Stimulated activated naive B cell treated with anti-CD40 and anti-IgM and Interleukin-4, amounts not matched to agents 10 μg/mL and 1 μg/mL and 100 μg/mL, for 72 hours (primary cell): ENCODE measurements around the gene CIDEA.
"Not testable (repeated sequence)": the region's sequence is repeated elsewhere in the genome, so short reads cannot be mapped to it uniquely, and the experiment has no call there.

ENCODE experiments used
- ATAC-seq, 2 donors: fragments of 150-1000 bp; cut with Tn5 transposase; replicated peaks; 2 replicates each; pipeline ENCODE4 v1.10.0; 2021; ENCODE audit warnings: moderate library complexity in 1 of 2
- DNase-seq: peaks from one replicate; pipeline ENCODE4 v3.0.0; 2021
- H3K27ac Mint-ChIP-seq: one replicate; pipeline ENCODE4 v1.8.0; 2022; ENCODE audit warnings: mild to moderate bottlenecking, mixed read lengths
- H3K27me3 Mint-ChIP-seq, 2 donors: one replicate each; pipeline ENCODE4 v1.8.0; 2022; ENCODE audit warnings: mixed read lengths in 2 of 2
- H3K36me3 Mint-ChIP-seq, 2 donors: one replicate each; pipeline ENCODE4 v1.8.0; 2022; ENCODE audit warnings: mixed read lengths in 2 of 2, mild to moderate bottlenecking in 1 of 2
- H3K4me1 Mint-ChIP-seq, 2 donors: one replicate each; pipeline ENCODE4 v1.8.0; 2022; ENCODE audit warnings: mixed read lengths in 2 of 2, mild to moderate bottlenecking in 1 of 2
- H3K4me3 Mint-ChIP-seq, 2 donors: one replicate each; pipeline ENCODE4 v1.8.0; 2022; ENCODE audit warnings: mild to moderate bottlenecking in 2 of 2, mixed read lengths in 2 of 2, moderate library complexity in 1 of 2
- H3K9me3 Mint-ChIP-seq, 2 donors: one replicate each; pipeline ENCODE4 v1.8.0; 2022; ENCODE audit warnings: mixed read lengths in 2 of 2, mild to moderate bottlenecking in 1 of 2

The CIDEA gene

DNA sequence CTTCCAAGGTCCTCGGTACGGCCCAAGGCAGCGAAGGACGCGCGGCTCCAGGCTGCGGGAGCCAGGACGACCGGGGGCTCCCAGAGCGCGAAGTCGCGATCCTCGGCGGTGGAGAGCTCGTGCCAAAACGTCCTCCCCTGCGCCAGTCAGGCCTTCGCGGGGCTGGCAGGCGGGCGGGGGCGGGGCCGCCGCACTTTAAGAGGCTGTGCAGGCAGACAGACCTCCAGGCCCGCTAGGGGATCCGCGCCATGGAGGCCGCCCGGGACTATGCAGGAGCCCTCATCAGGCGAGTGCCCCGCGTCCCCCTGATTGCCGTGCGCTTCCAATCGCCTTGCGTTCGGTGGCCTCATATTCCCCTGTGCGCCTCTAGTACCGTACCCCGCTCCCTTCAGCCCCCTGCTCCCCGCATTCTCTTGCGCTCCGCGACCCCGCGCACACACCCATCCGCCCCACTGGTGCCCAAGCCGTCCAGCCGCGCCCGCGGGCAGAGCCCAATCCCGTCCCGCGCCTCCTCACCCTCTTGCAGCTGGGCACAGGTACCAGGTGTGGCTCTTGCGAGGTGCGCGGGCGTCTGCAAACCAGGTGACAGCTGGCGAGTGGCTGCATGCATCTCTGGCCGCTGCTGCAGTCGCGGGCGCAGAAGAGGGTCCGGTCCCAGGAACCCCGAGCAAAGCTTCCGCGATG, at the start of gene CIDEA:
CIDEA (plus strand) TSS at position 226 of the 684 bp plus-strand sequence; CDS start at position 249, 23 bp downstream.
- Mint-ChIP-seq H3K9me3 (no peaks in the 10 kb centered on the region), H3K4me3 (no peak within 1 kb of the TSS), H3K36me3 (no peaks in the 10 kb centered on the region), H3K27ac (no peak within 1 kb of the TSS), H3K4me1 (peaks cover 4 to 14% of the 10 kb centered on the region in 2 donors), H3K27me3 (peaks cover 69 to 81% of the 10 kb centered on the region in 2 donors)
- peak in 1 of 2 donors; percentile 29 for ATAC-seq
- no peak for DNase-seq

DNA sequence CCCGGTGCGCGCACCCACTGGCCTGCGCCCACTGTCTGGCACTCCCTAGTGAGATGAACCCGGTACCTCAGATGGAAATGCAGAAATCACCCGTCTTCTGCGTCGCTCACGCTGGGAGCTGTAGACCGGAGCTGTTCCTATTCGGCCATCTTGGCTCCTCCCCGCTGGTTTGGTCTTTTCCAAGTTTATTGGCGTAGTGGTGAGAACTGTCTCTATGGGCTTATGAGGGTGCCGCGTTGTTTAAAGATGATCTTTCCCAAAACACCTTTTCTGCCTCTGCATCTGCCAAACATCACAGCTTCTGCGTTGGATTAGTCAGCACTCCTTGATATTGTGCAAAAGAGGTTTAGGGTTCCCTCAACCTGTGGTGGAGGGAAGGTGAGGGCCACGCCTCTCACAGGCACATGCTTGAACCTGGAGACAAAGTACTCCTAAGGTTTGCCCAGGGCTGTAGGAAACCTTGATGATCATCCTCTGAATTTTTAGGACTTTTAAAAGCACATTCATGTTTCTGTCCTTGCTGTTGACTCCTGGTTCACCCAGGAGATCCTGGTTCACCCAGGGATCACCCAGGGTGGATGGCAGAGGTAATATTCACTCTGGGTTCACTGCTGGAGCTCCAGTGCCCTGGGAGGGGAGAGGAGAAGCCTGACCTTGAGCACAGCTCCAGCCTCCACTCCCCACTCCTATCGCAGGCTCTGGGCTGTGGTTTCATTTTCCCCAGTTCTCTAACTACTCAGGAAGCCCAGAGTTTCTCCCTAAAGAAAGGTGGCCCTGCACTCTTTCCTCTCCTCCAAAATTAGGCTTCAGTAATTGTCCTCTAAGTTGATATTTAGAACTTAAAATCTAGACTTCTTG, 45.6 kb upstream of the CIDEA start:
- H3K36me3 Mint-ChIP-seq, DNase-seq, H3K4me1 Mint-ChIP-seq, H3K4me3 Mint-ChIP-seq, H3K9me3 Mint-ChIP-seq, ATAC-seq, H3K27ac Mint-ChIP-seq: not testable (repeated sequence)
- H3K27me3 Mint-ChIP-seq = peaks cover 10 to 17% of the 10 kb centered on the region in 2 donors

GRCh38 chr18:12212308-12212707, 41.9 kb upstream of the CIDEA start:
- not testable (repeated sequence) for H3K36me3 Mint-ChIP-seq, H3K27ac Mint-ChIP-seq, H3K9me3 Mint-ChIP-seq, DNase-seq, H3K4me3 Mint-ChIP-seq, ATAC-seq
- peaks cover 10 to 32% of the 10 kb centered on the region in 2 donors for H3K27me3 Mint-ChIP-seq
- H3K4me1 Mint-ChIP-seq = peaks cover 11 to 14% of the 10 kb centered on the region in 2 donors

DNA sequence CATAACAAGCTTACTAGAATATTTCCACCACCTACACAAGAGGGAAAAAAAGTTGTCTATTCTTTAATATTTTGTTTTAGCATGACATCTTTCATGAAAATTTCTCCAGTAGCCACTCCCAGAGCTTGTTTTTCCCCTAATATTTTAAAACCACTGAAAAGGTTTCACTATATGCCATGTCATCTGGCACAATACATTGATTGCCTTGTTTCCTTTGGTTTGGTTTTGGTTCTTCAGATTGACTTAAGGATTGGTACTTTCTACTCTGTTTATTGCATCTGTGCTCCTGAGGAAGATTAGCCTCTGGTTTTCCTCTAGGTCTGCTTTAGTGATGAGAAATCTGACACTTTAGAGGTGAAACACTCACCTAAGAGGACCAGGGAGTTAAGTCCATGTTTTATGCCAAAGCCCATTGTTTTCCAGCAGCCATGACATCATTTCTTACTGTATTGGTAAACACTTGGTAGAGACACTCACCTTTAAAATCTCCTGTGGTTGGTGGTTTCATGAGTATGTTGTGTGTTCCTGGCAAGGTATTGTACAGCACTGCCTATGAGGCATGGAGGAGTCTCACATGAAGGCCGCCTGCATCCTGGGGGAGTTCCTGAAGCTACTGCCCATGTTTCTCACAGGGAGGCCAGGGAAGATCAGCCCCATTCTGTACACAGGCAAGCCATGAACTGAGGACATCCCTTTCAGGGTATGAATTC, 39.7 kb upstream of the CIDEA start:
- ATAC-seq = peak; percentile 71 to 88
- H3K9me3 Mint-ChIP-seq, H3K27ac Mint-ChIP-seq, H3K36me3 Mint-ChIP-seq, H3K4me3 Mint-ChIP-seq, DNase-seq: not testable (repeated sequence)
- H3K27me3 Mint-ChIP-seq = peaks cover 5 to 22% of the 10 kb centered on the region in 2 donors
- peaks cover 9 to 14% of the 10 kb centered on the region in 2 donors for H3K4me1 Mint-ChIP-seq

- H3K4me3 Mint-ChIP-seq, H3K9me3 Mint-ChIP-seq, ATAC-seq, H3K36me3 Mint-ChIP-seq, H3K27ac Mint-ChIP-seq, DNase-seq: not testable (repeated sequence)
- H3K27me3 Mint-ChIP-seq = peaks cover 0 to 15% of the 10 kb centered on the region in 2 donors
- peaks cover 9 to 14% of the 10 kb centered on the region in 2 donors for H3K4me1 Mint-ChIP-seq
Observed at GRCh38 chr18:12216471-12216870, 37.7 kb upstream of the CIDEA start.

DNA sequence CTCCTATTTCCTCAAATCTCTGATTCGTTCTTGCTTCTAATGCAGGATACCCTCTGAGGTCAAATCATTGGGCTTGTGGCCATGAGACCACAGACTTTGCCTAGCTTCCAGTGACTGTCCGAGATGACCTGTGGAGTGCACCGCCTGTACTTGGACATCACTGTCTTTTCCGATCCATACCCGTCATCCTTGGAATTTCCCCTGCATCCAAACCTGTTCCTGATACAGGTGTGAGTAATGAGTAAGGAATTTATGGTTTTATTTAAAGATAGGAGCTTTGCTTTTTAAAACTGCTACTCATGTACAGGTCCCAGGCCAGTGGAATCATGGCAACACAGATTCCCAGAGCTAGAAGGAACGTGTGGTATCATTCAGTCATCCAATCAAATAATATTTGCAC, 35.6 kb upstream of the CIDEA start:
- not testable (repeated sequence) for H3K9me3 Mint-ChIP-seq, ATAC-seq, H3K4me3 Mint-ChIP-seq, H3K27ac Mint-ChIP-seq, DNase-seq, H3K36me3 Mint-ChIP-seq
- Mint-ChIP-seq H3K27me3 (peaks cover 0 to 15% of the 10 kb centered on the region in 2 donors), H3K4me1 (peaks cover 9 to 14% of the 10 kb centered on the region in 2 donors)

- not testable (repeated sequence) for DNase-seq, H3K4me3 Mint-ChIP-seq, ATAC-seq, H3K27me3 Mint-ChIP-seq, H3K4me1 Mint-ChIP-seq, H3K36me3 Mint-ChIP-seq, H3K9me3 Mint-ChIP-seq, H3K27ac Mint-ChIP-seq
Observed at GRCh38 chr18:12222041-12222440, 32.1 kb upstream of the CIDEA start.

- H3K27ac Mint-ChIP-seq, H3K4me3 Mint-ChIP-seq, ATAC-seq, H3K36me3 Mint-ChIP-seq, DNase-seq, H3K4me1 Mint-ChIP-seq, H3K27me3 Mint-ChIP-seq, H3K9me3 Mint-ChIP-seq: not testable (repeated sequence)
Observed at GRCh38 chr18:12223326-12223725, 30.8 kb upstream of the CIDEA start.

- H3K9me3 Mint-ChIP-seq, ATAC-seq, DNase-seq, H3K27ac Mint-ChIP-seq, H3K4me3 Mint-ChIP-seq, H3K36me3 Mint-ChIP-seq, H3K4me1 Mint-ChIP-seq: not testable (repeated sequence)
- peaks cover 0 to 11% of the 10 kb centered on the region in 2 donors for H3K27me3 Mint-ChIP-seq
Observed at GRCh38 chr18:12226807-12227206, 27.4 kb upstream of the CIDEA start.

DNA sequence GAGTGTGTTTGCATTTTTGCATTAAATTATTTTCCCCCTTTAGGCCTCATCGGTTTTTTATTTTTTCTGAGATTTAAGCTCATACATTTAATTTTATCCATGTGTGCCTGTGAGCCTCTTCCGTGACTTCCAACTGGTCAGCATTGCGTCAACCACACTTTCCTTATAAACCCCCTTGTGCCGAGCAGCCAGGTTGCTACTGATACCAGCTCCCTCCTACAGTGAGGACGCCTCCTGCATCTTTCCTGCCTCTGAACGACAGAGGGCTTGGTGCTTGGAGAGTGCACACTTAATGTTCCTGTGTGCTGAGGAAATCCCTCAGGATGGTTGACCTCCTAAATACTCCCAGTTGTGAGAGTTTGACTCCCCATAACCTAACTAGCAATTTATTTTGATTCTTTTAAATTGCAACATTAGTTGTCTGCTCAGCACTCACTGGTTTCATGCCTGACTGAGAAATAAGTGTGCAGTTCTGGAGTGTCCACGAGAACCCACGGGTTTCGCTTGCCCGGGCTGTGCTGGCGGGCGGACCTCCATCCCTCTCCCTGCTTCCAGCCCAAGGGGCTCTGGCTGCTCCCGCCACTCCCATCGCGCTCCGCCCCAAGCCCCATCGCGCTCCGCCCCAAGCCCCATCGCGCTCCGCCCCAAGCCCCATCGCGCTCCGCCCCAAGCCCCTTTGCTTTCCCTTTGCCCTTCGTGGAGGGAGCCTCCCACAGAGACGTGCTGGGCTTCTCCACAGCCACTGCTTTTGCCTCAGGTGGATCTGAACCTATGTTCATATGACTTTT, 26.6 kb upstream of the CIDEA start:
- peaks cover 0 to 11% of the 10 kb centered on the region in 2 donors for H3K27me3 Mint-ChIP-seq
- not testable (repeated sequence) for H3K4me1 Mint-ChIP-seq, DNase-seq, H3K36me3 Mint-ChIP-seq, H3K27ac Mint-ChIP-seq, H3K9me3 Mint-ChIP-seq, H3K4me3 Mint-ChIP-seq
- ATAC-seq = peak in 1 of 2 donors; percentile 45

GRCh38 chr18:12228308-12228707, 25.9 kb upstream of the CIDEA start:
- not testable (repeated sequence) for H3K9me3 Mint-ChIP-seq, H3K36me3 Mint-ChIP-seq, H3K27ac Mint-ChIP-seq, DNase-seq, H3K4me3 Mint-ChIP-seq, H3K4me1 Mint-ChIP-seq, ATAC-seq
- H3K27me3 Mint-ChIP-seq = peaks cover 0 to 11% of the 10 kb centered on the region in 2 donors

DNA sequence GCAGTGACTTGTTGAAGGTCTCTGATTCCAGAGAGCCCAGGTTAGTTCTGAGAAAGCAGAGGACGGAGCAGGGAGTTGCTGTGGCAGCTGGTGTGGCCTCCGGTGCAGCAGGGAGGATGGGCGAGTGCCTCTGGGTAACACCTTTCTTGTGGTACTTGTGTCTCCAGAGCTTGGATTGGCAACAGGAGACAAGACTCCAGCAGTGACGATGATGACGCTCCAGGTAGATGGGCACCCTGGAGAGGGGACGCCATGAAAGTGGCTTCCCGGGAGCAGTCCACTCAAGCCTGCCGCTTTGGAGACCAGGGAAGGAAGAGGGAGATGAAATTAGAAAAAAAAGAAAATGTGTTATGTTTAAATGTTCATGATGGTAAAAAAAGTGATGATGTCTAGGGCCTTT, 23.6 kb upstream of the CIDEA start:
- H3K4me1 Mint-ChIP-seq, H3K4me3 Mint-ChIP-seq, H3K9me3 Mint-ChIP-seq, H3K27ac Mint-ChIP-seq, DNase-seq, H3K36me3 Mint-ChIP-seq, ATAC-seq: not testable (repeated sequence)
- H3K27me3 Mint-ChIP-seq = peaks cover 8 to 14% of the 10 kb centered on the region in 2 donors

GRCh38 chr18:12231040-12231882, 22.9 kb upstream of the CIDEA start:
- no peaks in the 10 kb centered on the region for H3K36me3 Mint-ChIP-seq
- H3K27me3 Mint-ChIP-seq = peaks cover 13 to 21% of the 10 kb centered on the region in 2 donors
- peaks cover 0 to 2% of the 10 kb centered on the region in 2 donors for H3K9me3 Mint-ChIP-seq
- peaks cover 0 to 3% of the 10 kb centered on the region in 2 donors for H3K4me1 Mint-ChIP-seq
- H3K27ac Mint-ChIP-seq = no peak overlapping the region
- ATAC-seq (no peak), DNase-seq (no peak)
- H3K4me3 Mint-ChIP-seq = no peak overlapping the region
